GM18870 (cell line): ENCODE data around the gene TP53AIP1.
A peak's percentile ranks its signal among the peaks of the same experiment; 100 is the strongest.

Experiments
- ATAC-seq: cut with Tn5 transposase; IDR thresholded peaks from one replicate; pipeline ENCODE4 v1.9.1; 2021; ENCODE audit warnings: moderate library complexity; ENCODE audit not compliant: unreplicated experiment

TP53AIP1 gene

DNA sequence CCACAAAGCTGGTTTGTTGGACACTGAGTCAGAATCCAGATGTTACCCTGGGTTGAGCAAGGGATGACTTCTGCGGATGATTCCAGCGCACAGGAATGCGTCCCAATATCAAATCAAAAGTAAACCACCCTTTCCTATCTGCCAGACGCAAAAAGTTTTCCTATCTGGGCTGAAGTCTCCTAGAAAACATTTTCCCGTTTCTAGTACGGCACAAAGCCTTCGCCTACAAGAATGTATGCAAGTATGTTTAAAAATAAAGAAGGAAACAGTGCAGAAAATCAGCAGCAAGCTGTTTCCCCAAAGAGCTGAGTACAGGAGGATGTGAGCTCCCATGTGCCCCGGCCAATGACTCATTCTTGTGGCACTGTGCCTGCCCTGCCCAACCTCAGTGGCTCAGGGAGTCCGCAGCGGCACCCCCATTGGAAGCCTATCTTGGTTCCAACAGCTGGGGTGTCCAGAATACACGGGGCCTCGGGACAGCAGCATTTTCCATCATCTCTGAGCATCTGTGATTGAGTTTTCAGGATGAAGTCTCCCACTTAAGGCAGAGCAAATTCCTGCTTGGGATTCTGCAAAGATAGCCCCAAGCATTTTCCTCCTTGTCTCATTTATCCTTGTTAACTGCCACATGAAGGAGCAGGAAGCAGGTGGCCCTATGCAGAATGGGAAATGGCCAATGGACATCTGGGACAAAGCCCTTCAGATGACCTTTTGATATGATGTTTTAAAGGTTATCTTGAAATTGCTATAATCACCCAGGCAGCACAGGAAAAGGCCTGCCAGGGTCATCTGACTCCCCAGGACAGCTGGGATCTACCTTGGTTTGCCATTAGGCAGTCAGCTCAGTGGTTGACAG is 34.1 kb downstream of the TP53AIP1 start:
- no peak for ATAC-seq

DNA sequence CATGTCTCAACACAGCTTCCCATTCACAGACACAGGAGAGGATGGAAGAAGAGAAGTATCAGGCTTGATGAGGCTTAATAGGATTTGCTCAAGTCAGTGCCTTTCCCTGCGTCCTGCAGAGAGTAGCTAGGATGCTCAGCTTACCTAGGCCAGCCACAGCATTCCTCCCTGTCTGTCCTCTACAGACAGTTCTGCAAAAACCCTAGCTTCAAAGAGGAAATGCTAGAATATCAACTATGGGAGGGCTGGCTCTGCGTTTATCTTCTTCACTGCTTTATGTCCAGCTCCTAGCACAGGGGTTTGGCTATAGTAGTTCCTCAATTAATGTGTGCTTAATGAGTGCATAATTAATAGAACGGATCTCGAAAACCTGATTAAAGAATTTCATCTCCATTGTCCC is 35.1 kb downstream of the TP53AIP1 start:
- ATAC-seq, result no peak

DNA sequence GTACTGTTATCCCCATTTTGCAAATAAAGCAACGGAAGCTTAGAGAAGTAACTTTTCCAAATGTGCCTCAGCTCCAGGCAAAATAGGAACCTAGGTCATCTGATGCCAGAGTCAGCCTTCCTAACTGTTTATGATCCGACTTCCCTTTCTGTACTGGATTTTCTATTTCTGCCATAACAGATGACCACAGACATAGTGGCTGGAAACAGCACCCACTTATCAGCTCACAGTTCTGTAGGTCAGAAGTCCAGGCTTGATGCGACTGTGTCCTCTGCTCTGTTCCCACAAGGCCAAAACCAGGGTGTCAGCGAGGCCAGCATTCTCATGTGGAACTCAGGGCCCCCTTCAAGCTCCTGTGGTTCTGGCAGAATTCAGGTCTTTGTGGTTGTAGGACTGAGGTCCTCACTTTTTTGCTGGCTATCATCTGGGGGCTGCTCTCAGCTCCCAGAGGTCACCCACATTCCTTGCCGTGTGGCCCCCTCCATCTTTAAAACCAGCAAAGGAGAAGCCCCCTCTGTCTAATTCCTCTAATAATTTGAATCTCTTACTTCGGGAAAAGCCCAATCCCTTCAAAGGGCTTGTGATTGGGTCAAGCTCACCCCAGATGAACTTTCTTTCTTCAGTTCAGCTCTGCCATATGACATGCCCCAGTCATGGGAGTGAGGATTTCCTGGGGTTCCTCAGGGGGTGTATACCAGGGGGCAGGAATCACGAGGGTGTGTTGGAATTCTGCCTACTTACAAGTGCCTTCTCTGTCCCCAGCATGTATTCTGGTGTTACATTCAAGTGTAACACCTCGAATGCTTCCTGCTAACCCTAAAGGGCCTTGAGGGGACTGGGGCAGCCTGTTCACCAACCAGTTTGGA is 36.3 kb downstream of the TP53AIP1 start:
- no peak for ATAC-seq

DNA sequence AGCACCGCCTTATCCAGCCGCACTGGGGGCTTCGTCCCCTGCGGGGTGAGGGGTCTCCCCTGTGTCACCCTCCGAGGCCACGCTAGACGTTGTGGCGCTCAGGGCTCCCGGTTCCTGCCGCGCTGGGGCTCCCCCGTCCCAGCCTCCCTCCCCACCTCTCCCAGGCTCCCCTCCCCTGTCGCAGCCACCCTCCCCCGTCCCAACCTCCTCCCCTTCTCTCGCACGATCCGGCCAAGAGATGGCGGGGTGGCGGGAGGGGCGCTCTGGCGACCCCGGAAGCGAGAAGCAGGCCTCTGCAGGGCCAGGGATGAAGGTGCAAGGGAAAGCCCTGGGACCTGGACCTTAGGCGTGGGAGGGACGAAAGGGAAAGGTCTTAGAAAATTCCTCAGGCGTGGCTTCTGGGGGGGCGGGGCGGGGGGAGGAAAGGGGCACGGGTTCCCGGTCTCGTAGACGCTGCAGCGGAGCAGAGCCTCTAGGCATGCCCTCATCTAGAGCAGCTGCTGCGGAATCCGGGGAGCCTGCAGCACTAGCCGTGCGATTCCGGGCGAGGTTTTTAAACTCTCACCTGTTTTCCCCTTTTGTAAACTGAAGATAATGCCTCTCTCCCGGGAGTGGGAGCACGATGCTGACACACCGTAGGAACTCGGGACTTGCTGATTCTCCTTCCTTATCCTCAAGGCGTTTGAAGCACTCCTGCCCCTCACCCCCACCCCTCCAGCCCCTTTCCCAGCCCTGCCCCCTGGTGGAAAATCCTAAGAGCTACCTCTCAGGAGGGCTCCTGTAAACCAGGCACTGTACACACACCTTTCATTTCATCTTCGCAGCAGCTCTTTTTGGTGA is 37.1 kb downstream of the TP53AIP1 start:
- no peak for ATAC-seq

DNA sequence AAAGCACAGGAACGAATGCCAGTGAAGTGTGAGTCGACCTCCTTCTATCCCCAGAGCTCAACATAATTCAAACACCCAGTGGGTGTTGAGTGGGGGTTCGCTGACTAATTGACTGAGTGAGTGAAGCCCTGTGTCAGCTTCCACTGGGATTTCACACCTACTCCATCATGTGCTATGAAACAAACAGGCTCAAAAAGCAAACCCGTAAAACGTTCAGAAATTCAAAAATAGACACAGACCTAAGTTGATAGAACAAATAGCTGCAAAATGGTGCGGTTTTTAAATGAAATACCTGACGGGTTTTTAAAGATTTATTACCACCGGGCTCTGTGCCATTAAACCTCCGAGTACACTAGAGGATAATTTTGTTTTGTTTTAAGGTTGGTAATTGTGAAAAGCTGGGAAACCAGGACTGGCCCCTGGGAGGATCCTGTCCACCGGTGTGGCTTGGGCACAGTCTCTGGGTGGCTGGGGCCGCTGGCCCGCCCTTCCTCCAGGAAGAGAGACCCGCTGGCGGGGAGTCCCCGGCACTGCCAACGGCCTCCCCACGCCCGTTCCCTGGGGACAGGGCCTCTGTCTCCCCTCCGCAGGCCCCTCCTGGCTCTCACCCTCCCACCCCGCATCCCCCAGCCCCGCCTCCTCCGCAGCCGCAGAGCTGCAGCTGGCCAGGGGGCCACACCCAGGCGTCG is 37.9 kb downstream of the TP53AIP1 start:
- ATAC-seq, result no peak

DNA sequence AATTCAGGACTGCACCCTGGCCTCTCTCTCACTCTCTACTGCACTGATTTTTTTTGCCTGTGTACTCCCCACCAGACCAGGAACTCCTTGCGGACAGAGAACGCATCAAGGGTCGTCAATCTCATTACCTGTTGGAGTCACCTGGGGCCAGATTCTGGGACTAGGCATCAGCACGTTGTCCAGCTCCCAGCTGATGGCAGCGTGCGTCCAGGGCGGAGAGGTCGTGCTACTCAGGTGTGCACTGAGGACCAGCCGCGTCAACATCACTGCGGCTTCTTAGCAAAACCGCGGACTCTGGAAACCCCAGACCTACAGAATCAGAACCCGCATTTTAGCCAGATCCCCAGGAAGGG is 38.4 kb downstream of the TP53AIP1 start:
- no peak for ATAC-seq

DNA sequence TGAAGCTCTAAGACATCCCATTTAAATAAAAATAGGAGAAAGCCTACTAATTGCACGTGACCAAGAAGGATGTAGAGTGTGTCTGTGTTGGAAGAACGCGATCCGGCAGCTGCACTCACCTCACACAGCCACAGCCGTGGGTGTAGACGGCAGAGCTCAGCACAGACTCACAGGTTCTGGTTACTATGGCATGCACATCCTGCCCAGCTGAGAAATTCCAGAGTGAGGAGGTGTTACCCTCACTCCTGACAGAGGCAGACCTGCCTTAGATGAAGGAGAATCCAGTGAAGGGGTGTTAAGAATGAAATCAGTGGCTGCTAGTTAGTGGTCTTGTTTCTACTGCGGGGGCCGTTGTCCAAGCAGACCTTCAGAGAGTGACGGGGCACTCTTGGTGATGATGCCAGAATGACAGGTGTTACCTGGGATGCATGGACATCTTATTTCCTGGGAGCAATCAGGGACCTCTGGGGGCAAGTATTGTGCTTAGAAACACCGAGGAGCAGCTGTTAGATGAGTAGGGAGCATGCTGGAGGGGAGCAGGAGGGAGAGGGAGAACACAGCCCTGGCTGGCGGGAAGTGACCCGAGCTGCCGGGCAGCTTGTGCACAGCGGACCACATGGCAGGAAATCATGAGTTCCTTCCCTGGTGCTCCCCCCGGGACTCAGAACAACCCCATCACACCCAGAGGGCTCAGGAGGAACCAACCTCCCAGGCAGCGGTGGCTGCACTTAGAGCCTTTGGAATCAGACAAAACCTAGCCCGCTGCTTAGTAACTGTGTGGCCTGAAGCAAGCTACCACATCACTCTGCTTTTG is 39.2 kb downstream of the TP53AIP1 start:
- no peak for ATAC-seq

DNA sequence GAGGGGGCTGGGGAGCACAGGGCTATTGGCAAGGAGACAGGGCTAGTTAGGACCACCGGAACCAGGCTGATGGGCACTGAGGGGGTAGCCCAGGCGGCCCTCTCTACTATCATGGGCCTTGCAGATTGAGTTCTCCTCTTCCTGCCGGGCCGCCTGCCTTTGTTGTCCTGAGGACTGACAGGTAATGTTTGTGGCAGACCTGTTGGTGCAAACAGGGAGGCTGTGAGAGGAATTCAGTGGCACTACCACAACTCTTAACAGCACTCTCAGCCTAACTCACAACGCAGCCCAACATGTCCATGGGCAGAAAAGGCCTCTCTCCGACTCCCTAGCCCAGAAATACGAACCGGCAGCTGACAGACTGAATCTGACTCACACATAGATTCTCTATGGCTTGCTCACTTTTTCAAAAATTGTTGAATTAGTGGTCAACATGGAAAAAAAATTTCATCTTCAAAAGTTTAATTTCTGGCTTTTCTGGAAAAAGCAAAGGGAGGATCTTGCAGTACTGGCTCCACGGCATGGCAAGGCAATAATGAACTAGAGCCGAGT is 40.1 kb downstream of the TP53AIP1 start:
- ATAC-seq, result no peak

DNA sequence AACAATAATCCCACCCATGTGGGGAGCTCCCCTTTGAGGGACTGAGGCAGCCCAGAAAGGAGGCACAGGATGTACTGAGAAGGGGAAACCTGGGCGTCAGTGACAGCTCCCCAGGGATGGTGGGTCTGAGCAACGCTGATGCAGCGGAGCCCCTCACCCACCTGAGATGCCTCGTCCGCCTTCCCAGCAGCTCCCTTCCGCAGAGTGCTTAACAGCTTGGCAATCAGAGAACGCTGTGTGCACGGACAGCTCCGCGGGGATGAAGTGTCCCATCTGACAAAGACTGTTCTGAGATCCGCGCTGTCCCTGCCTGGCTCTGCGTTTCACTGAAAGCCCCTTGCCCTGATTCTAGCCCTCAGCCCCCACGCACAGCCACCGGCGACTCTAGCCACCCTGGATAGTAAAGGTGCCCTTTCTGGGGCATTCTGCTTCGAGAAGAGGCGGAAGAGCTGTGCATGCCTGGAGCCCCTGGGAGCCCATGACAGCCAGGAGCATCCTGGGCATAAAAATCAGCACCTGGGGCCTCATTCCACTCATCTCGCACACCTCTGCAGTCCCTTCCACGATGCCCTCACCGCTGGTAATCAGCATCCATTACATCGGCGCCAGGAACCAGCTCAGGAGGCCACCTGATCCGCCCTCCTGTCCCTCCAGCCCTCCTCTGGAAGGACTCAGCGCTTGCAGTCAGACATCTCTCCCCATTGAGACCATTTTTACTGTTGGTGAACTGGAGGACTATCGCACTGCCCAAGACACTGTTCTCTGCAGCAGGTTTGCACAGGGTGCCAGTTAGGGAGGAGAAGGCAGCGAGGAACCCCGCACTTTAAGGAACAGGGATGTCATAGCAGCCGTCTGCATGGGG is 40.8 kb downstream of the TP53AIP1 start:
- ATAC-seq, result no peak

DNA sequence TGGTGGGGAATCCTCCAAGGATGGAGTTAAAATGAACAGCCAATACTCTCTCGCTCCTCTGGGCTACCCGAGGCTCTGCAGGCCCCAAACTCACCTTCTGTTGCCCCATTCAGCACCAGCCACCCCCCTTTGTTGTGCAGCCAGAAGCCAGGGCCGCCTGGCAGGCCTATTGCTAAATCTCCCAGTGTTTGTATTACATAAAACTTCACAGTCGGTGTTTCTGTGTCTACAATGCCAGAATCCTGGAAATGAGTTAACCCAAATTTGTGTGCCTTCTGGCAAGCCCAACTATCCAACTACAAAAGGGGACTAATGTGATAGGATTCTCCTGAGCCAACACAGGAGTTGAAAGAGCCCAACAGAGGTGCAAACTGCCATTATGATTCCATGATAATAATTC is 42.2 kb downstream of the TP53AIP1 start:
- ATAC-seq, result no peak

DNA sequence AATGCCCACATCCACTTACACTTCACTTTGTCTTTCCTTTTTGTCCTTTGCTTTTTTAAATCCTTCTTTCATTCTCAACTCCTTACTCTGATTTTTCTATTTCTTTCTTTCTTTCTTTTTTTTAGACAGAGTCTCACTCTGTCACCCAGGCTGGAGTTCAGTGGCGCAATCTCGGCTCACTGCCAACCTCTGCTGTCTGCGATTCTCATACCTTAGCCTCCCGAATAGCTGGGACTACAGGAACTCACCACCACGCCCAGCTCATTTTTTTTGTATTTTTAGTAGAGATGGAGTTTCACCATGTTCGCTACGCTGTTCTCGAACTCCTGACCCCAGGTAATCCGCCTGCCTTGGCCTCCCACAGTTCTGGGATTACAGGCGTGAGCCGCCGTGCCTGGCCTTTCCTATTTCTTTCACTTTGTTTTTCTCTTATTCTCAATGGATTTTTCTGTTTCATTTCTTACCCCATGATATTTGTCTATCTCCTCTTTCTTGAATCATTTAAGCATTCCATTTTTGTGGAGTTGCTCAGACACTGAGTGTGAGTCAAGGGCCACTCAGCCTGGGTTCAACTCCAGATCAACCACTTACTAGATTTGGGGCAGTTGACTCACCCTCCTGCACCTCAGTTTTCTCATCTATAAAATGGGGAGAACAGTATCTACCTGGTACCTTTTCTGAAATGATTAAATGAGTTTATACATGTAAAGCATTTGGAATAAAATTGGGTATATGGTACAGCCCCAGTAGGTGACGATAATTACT is 43.9 kb downstream of the TP53AIP1 start:
- ATAC-seq, result no peak

DNA sequence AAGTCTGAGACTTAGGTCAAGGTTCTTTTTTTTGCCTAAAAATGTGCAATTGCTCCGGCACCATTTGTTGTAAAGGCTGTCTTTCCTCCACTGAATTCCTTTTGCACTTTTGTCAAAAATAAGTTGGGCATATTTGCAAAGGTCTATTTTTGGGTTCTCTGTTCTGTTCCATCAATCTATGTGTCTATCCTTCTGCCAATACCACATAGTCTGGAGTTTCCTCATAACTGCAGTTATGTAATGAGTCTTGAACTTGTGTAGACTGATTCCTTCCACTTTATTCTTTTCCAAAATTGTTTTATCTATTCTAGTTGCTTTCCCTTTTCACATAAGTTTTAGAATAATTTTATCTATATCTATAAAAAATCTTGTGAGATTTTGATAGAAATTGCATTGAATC is 44.8 kb downstream of the TP53AIP1 start:
- ATAC-seq, result no peak

DNA sequence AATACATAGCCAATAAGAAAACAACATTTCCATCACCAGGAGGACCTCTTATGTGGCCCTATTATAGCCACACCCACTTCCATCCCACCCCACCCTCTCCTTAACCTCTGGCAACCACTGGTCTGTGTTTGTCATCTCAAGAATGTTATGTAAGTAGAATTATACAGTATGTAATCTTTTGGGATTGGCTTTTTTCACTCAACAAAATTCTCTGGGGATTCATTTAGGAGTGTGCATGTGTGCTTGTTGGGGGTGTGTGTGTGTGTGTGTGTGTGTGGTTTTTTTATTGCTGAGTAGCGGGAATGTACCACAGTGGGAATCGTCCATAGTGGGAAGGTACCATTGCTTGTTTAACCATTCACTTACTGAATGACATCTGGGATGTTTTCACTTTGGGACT is 46.3 kb downstream of the TP53AIP1 start:
- no peak for ATAC-seq

DNA sequence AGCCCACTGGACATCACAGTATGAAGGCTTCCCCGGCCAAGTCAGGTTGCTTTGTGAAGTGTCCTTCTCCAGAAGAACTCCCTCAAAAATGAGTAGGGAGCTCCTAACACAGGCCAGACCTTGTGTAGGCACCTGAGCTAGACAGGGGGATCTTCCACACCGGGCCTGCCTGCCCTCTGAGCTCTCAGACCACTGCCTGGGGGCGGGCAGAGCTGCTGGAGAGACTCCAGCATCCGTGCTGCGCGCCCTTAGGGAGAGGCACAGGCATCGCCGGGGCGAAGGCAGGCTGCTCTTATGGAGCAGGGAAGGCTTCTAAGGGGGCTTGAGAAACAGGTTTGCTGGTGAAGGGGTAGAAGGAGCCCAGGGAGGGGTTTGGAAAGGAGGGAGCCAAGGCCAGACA is 47.1 kb downstream of the TP53AIP1 start:
- no peak for ATAC-seq

DNA sequence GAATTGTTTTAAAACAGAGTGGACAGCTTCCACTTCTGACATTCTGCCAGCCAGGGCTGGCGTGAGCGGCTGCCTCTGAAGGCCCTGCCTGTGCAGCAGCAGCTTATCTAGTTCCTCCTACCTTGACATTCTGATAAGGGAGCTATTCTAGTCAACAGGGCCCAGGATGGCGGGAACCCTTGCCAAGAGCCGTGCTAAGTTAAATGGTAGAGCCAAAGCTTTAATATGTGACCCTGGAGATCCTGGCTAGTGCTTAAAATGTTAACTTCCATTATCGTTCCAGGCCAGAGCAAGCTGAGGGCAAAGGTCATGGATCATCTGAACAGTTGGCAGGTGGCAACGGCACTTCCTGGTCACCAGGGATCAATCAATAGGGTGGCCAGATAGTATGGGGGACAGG is 48.0 kb downstream of the TP53AIP1 start:
- no peak for ATAC-seq

DNA sequence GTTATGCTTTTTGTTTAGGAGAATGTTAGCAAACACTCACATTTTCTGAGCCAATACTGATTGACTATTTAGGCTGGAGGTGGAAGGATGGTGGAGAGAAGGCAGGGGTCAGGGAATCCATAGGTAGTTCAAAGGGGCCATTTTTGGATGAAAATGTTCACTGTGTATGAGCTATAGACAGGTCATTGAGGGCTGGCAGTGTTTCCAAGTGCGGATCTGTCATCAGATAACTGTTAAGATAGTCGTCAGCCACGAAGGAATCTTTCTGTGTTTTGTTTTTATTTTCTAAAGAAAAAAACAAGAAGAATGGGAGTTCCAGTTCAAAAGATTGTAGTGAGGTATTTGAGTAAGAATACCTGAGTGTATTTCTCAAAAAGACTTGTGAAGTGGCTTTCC is 48.4 kb downstream of the TP53AIP1 start:
- no peak for ATAC-seq

DNA sequence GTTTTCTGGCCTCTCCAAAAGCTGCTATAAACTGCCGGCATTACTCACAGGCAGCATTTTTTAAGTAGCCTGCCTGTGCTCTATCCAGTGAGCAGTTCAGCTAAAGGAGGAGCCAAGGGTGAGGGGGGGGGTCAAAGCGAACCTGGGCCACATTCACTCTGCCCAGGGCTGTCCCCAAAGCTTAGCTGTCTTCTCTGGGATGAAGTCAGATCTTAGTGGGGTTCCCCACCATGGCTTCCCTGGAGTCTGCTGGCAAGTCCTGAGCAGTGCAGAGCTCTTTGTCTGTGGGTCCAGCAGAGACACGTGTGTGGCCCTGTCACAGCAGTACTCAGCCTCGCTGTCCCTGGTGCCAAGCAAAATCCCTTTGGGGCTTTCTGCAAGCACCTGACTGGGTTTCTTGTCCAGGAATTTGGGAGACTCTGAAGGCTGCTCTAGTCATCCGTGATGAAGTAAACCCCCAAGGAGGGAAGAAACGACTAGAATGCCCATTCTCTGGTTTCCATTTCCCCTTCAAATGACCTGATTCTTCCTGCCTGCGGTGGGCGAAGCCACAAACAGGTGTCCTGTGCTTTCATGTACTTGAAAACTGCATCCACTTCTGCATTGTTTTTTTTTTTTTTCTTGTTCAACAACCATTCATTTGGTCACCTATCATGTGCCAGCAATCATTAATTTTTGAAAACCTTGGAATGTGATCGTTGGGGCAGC is 48.9 kb downstream of the TP53AIP1 start:
- peak; percentile 72 for ATAC-seq
